ENCODE results near the gene IPO4.

IPO4 gene

GRCh38 chr14:24196071-24197055, 7.7 kb upstream of the IPO4 start:
- no peak overlapping the region for H2BK15ac ChIP-seq (replicated peaks; ENCODE audit: low read depth)
- no peak overlapping the region for H4K5ac ChIP-seq (ENCODE audit: low read length)
- peak overlapping the region; percentile 97 for H3K56ac ChIP-seq (ENCODE audit: low read length)
- H2BK5ac ChIP-seq (ENCODE audit: low read length) = no peak overlapping the region
- H3K9ac ChIP-seq (ENCODE audit: low read length) = peak overlapping the region; percentile 96
- H2BK120ac ChIP-seq (ENCODE audit: low read depth, low read length) = no peak overlapping the region
- no CpG with 5 or more reads among the region's 33 CpGs for WGBS (ENCODE audit: extremely low coverage, insufficient coverage, low lambda C conversion rate)
- peak overlapping the region; percentile 79 for H3K4me3 ChIP-seq (ENCODE audit: low read length)
- no peak overlapping the region for H2AK5ac ChIP-seq (ENCODE audit: low read length)
- peak overlapping the region; percentile 17 for H3K4ac ChIP-seq (ENCODE audit: low read depth, low read length)
- H3K79me1 ChIP-seq (ENCODE audit: low read length) = no peaks in the 10 kb centered on the region
- H3K23ac ChIP-seq (ENCODE audit: low read length) = no peak overlapping the region
- H3K27ac ChIP-seq (ENCODE audit: low read depth, low read length) = peak overlapping the region; percentile 59
- H3K18ac ChIP-seq (ENCODE audit: low read length) = peak overlapping the region; percentile 19
- H3K4me1 ChIP-seq (ENCODE audit: control insufficient read depth, low read depth, low read length) = no peaks in the 10 kb centered on the region
- no peaks in the 10 kb centered on the region for H3K27me3 ChIP-seq (ENCODE audit: insufficient read depth, low read length, poor library complexity)
- H4K8ac ChIP-seq (ENCODE audit: low read depth, low read length) = no peak overlapping the region
- peak; percentile 21 for DNase-seq
- peaks cover 4% of the 10 kb centered on the region for H3K36me3 ChIP-seq (ENCODE audit: control insufficient read depth, insufficient read depth, low read length)
- peak overlapping the region; percentile 37 for H3K4me2 ChIP-seq (ENCODE audit: low read length)
- no peaks in the 10 kb centered on the region for H3K79me2 ChIP-seq (ENCODE audit: control insufficient read depth, insufficient read depth, low read length)

GRCh38 chr14:24195186-24196070, 6.8 kb upstream of the IPO4 start, which contains the start of gene TM9SF1:
Gene TM9SF1, minus strand, starts transcription at chr14:24195441. Its CDS starts 422 bp downstream, at chr14:24195019.
- peak within 1 kb of the TSS; percentile 97 for H3K56ac ChIP-seq (ENCODE audit: low read length)
- H2AK5ac ChIP-seq (ENCODE audit: low read length) = no peak within 1 kb of the TSS
- H3K27me3 ChIP-seq (ENCODE audit: insufficient read depth, low read length, poor library complexity) = no peaks in the 10 kb centered on the region
- peak within 1 kb of the TSS; percentile 61 for H3K4me2 ChIP-seq (ENCODE audit: low read length)
- peak; percentile 94 for DNase-seq
- peaks cover 4% of the 10 kb centered on the region for H3K36me3 ChIP-seq (ENCODE audit: control insufficient read depth, insufficient read depth, low read length)
- H4K5ac ChIP-seq (ENCODE audit: low read length) = no peak within 1 kb of the TSS
- H3K4ac ChIP-seq (ENCODE audit: low read depth, low read length) = peak within 1 kb of the TSS; percentile 66
- no peaks in the 10 kb centered on the region for H3K4me1 ChIP-seq (ENCODE audit: control insufficient read depth, low read depth, low read length)
- no peak within 1 kb of the TSS for H2BK15ac ChIP-seq (replicated peaks; ENCODE audit: low read depth)
- peak within 1 kb of the TSS; percentile 79 for H3K4me3 ChIP-seq (ENCODE audit: low read length)
- no peaks in the 10 kb centered on the region for H3K79me1 ChIP-seq (ENCODE audit: low read length)
- H3K23ac ChIP-seq (ENCODE audit: low read length) = no peak within 1 kb of the TSS
- H2BK5ac ChIP-seq (ENCODE audit: low read length) = peak within 1 kb of the TSS; percentile 91
- no CpG with 5 or more reads among the region's 89 CpGs for WGBS (ENCODE audit: extremely low coverage, insufficient coverage, low lambda C conversion rate)
- peak within 1 kb of the TSS; percentile 96 for H3K9ac ChIP-seq (ENCODE audit: low read length)
- H3K18ac ChIP-seq (ENCODE audit: low read length) = peak within 1 kb of the TSS; percentile 71
- H3K79me2 ChIP-seq (ENCODE audit: control insufficient read depth, insufficient read depth, low read length) = no peaks in the 10 kb centered on the region
- H3K27ac ChIP-seq (ENCODE audit: low read depth, low read length) = peak within 1 kb of the TSS; percentile 92
- H4K8ac ChIP-seq (ENCODE audit: low read depth, low read length) = peak within 1 kb of the TSS; percentile 82
- H2BK120ac ChIP-seq (ENCODE audit: low read depth, low read length) = peak within 1 kb of the TSS; percentile 15

GRCh38 chr14:24194873-24195185, 6.2 kb upstream of the IPO4 start:
- Histone ChIP-seq H3K36me3 (ENCODE audit: control insufficient read depth, insufficient read depth, low read length) (peaks cover 4% of the 10 kb centered on the region), H3K9ac (ENCODE audit: low read length) (peak overlapping the region; percentile 96), H2BK5ac (ENCODE audit: low read length) (no peak overlapping the region), H3K4me1 (ENCODE audit: control insufficient read depth, low read depth, low read length) (no peaks in the 10 kb centered on the region), H3K4me2 (ENCODE audit: low read length) (peak overlapping the region; percentile 61), H3K56ac (ENCODE audit: low read length) (peak overlapping the region; percentile 97), H2AK5ac (ENCODE audit: low read length) (no peak overlapping the region), H4K5ac (ENCODE audit: low read length) (no peak overlapping the region), H3K4ac (ENCODE audit: low read depth, low read length) (peak overlapping the region; percentile 66), H2BK120ac (ENCODE audit: low read depth, low read length) (no peak overlapping the region), H3K23ac (ENCODE audit: low read length) (no peak overlapping the region), H4K8ac (ENCODE audit: low read depth, low read length) (peak overlapping the region; percentile 41), H3K27me3 (ENCODE audit: insufficient read depth, low read length, poor library complexity) (no peaks in the 10 kb centered on the region), H3K27ac (ENCODE audit: low read depth, low read length) (peak overlapping the region; percentile 92), H3K79me2 (ENCODE audit: control insufficient read depth, insufficient read depth, low read length) (no peaks in the 10 kb centered on the region), H3K79me1 (ENCODE audit: low read length) (no peaks in the 10 kb centered on the region), H3K4me3 (ENCODE audit: low read length) (peak overlapping the region; percentile 64), H3K18ac (ENCODE audit: low read length) (peak overlapping the region; percentile 71), H2BK15ac (replicated peaks; ENCODE audit: low read depth) (no peak overlapping the region)
- no peak for DNase-seq
- WGBS (ENCODE audit: extremely low coverage, insufficient coverage, low lambda C conversion rate) = no CpG with 5 or more reads among the region's 8 CpGs

- Histone ChIP-seq H2BK15ac (replicated peaks; ENCODE audit: low read depth) (no peak overlapping the region), H3K56ac (ENCODE audit: low read length) (peak overlapping the region; percentile 97), H3K4me2 (ENCODE audit: low read length) (peak overlapping the region; percentile 61), H3K9ac (ENCODE audit: low read length) (peak overlapping the region; percentile 96), H3K79me2 (ENCODE audit: control insufficient read depth, insufficient read depth, low read length) (no peaks in the 10 kb centered on the region), H3K27me3 (ENCODE audit: insufficient read depth, low read length, poor library complexity) (no peaks in the 10 kb centered on the region), H3K4me1 (ENCODE audit: control insufficient read depth, low read depth, low read length) (no peaks in the 10 kb centered on the region), H2AK5ac (ENCODE audit: low read length) (no peak overlapping the region), H3K79me1 (ENCODE audit: low read length) (no peaks in the 10 kb centered on the region), H2BK120ac (ENCODE audit: low read depth, low read length) (no peak overlapping the region), H3K18ac (ENCODE audit: low read length) (no peak overlapping the region), H3K4me3 (ENCODE audit: low read length) (no peak overlapping the region), H3K27ac (ENCODE audit: low read depth, low read length) (no peak overlapping the region), H3K4ac (ENCODE audit: low read depth, low read length) (peak overlapping the region; percentile 66), H2BK5ac (ENCODE audit: low read length) (no peak overlapping the region), H4K8ac (ENCODE audit: low read depth, low read length) (no peak overlapping the region), H3K23ac (ENCODE audit: low read length) (no peak overlapping the region), H3K36me3 (ENCODE audit: control insufficient read depth, insufficient read depth, low read length) (peaks cover 4% of the 10 kb centered on the region), H4K5ac (ENCODE audit: low read length) (no peak overlapping the region)
- no CpG with 5 or more reads among the region's 7 CpGs for WGBS (ENCODE audit: extremely low coverage, insufficient coverage, low lambda C conversion rate)
- DNase-seq = no peak
These were observed 5.7 kb upstream of the IPO4 start for GRCh38 chr14:24194186-24194872.

- WGBS (ENCODE audit: extremely low coverage, insufficient coverage, low lambda C conversion rate) = no CpG with 5 or more reads among the region's 15 CpGs
- H3K4me3 ChIP-seq (ENCODE audit: low read length) = no peak overlapping the region
- H3K56ac ChIP-seq (ENCODE audit: low read length) = no peak overlapping the region
- H3K36me3 ChIP-seq (ENCODE audit: control insufficient read depth, insufficient read depth, low read length) = peaks cover 4% of the 10 kb centered on the region
- H3K4ac ChIP-seq (ENCODE audit: low read depth, low read length) = no peak overlapping the region
- no peaks in the 10 kb centered on the region for H3K27me3 ChIP-seq (ENCODE audit: insufficient read depth, low read length, poor library complexity)
- H3K27ac ChIP-seq (ENCODE audit: low read depth, low read length) = no peak overlapping the region
- no peak overlapping the region for H3K4me2 ChIP-seq (ENCODE audit: low read length)
- H2BK15ac ChIP-seq (replicated peaks; ENCODE audit: low read depth) = no peak overlapping the region
- H2AK5ac ChIP-seq (ENCODE audit: low read length) = no peak overlapping the region
- no peak overlapping the region for H2BK120ac ChIP-seq (ENCODE audit: low read depth, low read length)
- H3K23ac ChIP-seq (ENCODE audit: low read length) = no peak overlapping the region
- no peak overlapping the region for H2BK5ac ChIP-seq (ENCODE audit: low read length)
- peaks cover 1% of the 10 kb centered on the region for H3K79me1 ChIP-seq (ENCODE audit: low read length)
- no peak overlapping the region for H4K5ac ChIP-seq (ENCODE audit: low read length)
- H3K18ac ChIP-seq (ENCODE audit: low read length) = no peak overlapping the region
- no peak overlapping the region for H3K9ac ChIP-seq (ENCODE audit: low read length)
- H3K4me1 ChIP-seq (ENCODE audit: control insufficient read depth, low read depth, low read length) = peaks cover 2% of the 10 kb centered on the region
- no peak for DNase-seq
- H3K79me2 ChIP-seq (ENCODE audit: control insufficient read depth, insufficient read depth, low read length) = peaks cover 2% of the 10 kb centered on the region
- H4K8ac ChIP-seq (ENCODE audit: low read depth, low read length) = no peak overlapping the region
These were observed 4.3 kb upstream of the IPO4 start for GRCh38 chr14:24192933-24193332.
